ENCODE measurements around the gene PLCB4.

The PLCB4 gene

GRCh38 chr20:9495701-9496100 is 426.8 kb downstream of the PLCB4 start:
- TF ChIP-seq SIN3A (IDR thresholded peaks at IDR 0.05; ENCODE audit: borderline replicate concordance, insufficient read depth, low read length) (no peak), FOXP2 (optimal IDR thresholded peaks at IDR 0.05; ENCODE audit: borderline replicate concordance, extremely low read depth, extremely low read length, insufficient read depth) (no peak), TAF1 (IDR thresholded peaks at IDR 0.05; ENCODE audit: borderline replicate concordance, insufficient read depth, low read length) (no peak), POLR2AphosphoS5 (IDR thresholded peaks at IDR 0.05; ENCODE audit: low read depth, low read length) (no peak)
- TF ChIP-seq, protein P1, sequence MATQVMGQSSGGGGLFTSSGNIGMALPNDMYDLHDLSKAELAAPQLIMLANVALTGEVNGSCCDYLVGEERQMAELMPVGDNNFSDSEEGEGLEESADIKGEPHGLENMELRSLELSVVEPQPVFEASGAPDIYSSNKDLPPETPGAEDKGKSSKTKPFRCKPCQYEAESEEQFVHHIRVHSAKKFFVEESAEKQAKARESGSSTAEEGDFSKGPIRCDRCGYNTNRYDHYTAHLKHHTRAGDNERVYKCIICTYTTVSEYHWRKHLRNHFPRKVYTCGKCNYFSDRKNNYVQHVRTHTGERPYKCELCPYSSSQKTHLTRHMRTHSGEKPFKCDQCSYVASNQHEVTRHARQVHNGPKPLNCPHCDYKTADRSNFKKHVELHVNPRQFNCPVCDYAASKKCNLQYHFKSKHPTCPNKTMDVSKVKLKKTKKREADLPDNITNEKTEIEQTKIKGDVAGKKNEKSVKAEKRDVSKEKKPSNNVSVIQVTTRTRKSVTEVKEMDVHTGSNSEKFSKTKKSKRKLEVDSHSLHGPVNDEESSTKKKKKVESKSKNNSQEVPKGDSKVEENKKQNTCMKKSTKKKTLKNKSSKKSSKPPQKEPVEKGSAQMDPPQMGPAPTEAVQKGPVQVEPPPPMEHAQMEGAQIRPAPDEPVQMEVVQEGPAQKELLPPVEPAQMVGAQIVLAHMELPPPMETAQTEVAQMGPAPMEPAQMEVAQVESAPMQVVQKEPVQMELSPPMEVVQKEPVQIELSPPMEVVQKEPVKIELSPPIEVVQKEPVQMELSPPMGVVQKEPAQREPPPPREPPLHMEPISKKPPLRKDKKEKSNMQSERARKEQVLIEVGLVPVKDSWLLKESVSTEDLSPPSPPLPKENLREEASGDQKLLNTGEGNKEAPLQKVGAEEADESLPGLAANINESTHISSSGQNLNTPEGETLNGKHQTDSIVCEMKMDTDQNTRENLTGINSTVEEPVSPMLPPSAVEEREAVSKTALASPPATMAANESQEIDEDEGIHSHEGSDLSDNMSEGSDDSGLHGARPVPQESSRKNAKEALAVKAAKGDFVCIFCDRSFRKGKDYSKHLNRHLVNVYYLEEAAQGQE (IDR thresholded peaks at IDR 0.05; ENCODE audit: insufficient read depth in 1 of 2, low read depth in 2 of 2, low read length in 2 of 2), result no peak

DNA sequence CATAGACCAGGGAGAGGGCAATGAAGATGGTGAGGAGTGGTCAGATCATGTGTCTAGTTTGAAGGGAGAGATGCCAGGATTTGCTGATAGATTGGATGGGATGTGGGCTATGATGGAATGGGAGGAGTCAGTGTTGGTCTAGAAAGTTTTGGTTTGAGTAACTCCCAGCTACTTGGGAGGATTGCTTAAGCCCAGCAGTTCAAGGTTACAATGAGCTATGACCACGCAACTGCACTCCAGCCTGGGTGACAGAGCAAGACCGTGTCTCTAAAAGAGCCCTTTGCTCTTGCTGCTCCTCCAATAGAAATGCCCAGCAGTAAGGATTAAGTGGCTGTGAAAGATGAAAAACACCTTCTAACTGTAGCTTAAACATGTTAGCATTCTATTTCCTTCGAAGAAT is 427.3 kb downstream of the PLCB4 start:
- TF ChIP-seq POLR2AphosphoS5 (IDR thresholded peaks at IDR 0.05; ENCODE audit: low read depth, low read length), result no peak
- TF ChIP-seq, protein P1 (IDR thresholded peaks at IDR 0.05; ENCODE audit: insufficient read depth in 1 of 2, low read depth in 2 of 2, low read length in 2 of 2), result no peak

DNA sequence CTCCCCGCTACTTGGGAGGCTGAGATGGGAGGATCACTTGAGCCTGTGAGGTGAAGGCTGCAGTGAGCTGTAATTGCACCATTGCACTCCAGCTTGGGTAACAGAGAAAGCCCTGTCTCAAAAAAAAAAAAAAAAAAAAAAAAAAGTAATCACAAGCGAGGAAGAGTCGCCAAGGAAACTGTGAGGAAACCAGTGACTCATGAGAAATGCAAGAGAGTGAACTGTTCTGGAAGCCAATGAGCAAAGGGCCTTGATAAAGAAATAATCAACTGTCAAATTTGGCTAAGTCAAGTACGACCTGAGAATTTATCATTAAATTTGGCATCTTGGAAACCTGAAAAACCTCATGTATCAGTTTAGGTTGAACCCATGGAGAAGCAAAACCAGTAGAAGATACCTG is 429.4 kb downstream of the PLCB4 start:
- TF ChIP-seq POLR2AphosphoS5 (IDR thresholded peaks at IDR 0.05; ENCODE audit: low read depth, low read length), result no peak
- TF ChIP-seq, protein P1 (IDR thresholded peaks at IDR 0.05; ENCODE audit: insufficient read depth in 1 of 2, low read depth in 2 of 2, low read length in 2 of 2), result no peak
- TF ChIP-seq SIN3A (IDR thresholded peaks at IDR 0.05; ENCODE audit: borderline replicate concordance, insufficient read depth, low read length), result no peak
- TF ChIP-seq TAF1 (IDR thresholded peaks at IDR 0.05; ENCODE audit: borderline replicate concordance, insufficient read depth, low read length), result no peak
- no peak for TF ChIP-seq FOXP2 (optimal IDR thresholded peaks at IDR 0.05; ENCODE audit: borderline replicate concordance, extremely low read depth, extremely low read length, insufficient read depth)

GRCh38 chr20:9499126-9499899 is 430.4 kb downstream of the PLCB4 start:
- no peak for TF ChIP-seq FOXP2 (optimal IDR thresholded peaks at IDR 0.05; ENCODE audit: borderline replicate concordance, extremely low read depth, extremely low read length, insufficient read depth)
- no peak for TF ChIP-seq POLR2AphosphoS5 (IDR thresholded peaks at IDR 0.05; ENCODE audit: low read depth, low read length)
- no peak for TF ChIP-seq SIN3A (IDR thresholded peaks at IDR 0.05; ENCODE audit: borderline replicate concordance, insufficient read depth, low read length)
- TF ChIP-seq TAF1 (IDR thresholded peaks at IDR 0.05; ENCODE audit: borderline replicate concordance, insufficient read depth, low read length), result no peak
- TF ChIP-seq, protein P1 (IDR thresholded peaks at IDR 0.05; ENCODE audit: insufficient read depth in 1 of 2, low read depth in 2 of 2, low read length in 2 of 2), result no peak

DNA sequence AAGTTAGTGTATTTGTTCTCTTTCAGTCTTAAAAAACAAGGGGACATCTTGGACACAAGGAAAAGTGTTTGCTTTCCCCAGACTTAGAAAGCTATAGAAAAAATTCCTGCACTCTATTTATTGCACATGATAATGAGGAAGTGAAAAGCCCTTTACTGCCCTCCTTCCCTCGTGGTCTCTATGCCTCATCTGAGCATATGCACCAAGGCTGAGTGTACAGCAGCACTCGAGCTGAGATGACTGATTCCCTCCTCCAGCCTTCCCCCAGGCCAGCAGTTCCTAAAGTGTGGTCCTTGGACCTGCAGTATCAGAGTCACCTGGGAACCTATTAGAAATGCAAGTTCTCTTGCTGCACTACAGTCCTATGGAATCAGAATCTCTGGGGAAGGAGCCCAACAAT is 431.2 kb downstream of the PLCB4 start:
- TF ChIP-seq, protein P1 (IDR thresholded peaks at IDR 0.05; ENCODE audit: insufficient read depth in 1 of 2, low read depth in 2 of 2, low read length in 2 of 2), result no peak
- TF ChIP-seq TAF1 (IDR thresholded peaks at IDR 0.05; ENCODE audit: borderline replicate concordance, insufficient read depth, low read length) (no peak), POLR2AphosphoS5 (IDR thresholded peaks at IDR 0.05; ENCODE audit: low read depth, low read length) (no peak), FOXP2 (optimal IDR thresholded peaks at IDR 0.05; ENCODE audit: borderline replicate concordance, extremely low read depth, extremely low read length, insufficient read depth) (no peak), SIN3A (IDR thresholded peaks at IDR 0.05; ENCODE audit: borderline replicate concordance, insufficient read depth, low read length) (no peak)

Measured in PFSK-1 (cell line).